Measurements from ENCODE around the gene EFNA4. TPM values are rescaled to one million over a fixed set of nuclear protein-coding genes. Genes with fewer than 3 reads are reported as not detected.
A peak's percentile ranks its signal among the peaks of the same experiment; 100 is the strongest.

The EFNA4 gene
- total and polyA plus RNA-seq, 9 of the 15 experiments (the other 6 are each of a cell fraction or from before 2014, with no cell fraction given) = 0.68 to 7.4 (median 6.1) TPM

DNA sequence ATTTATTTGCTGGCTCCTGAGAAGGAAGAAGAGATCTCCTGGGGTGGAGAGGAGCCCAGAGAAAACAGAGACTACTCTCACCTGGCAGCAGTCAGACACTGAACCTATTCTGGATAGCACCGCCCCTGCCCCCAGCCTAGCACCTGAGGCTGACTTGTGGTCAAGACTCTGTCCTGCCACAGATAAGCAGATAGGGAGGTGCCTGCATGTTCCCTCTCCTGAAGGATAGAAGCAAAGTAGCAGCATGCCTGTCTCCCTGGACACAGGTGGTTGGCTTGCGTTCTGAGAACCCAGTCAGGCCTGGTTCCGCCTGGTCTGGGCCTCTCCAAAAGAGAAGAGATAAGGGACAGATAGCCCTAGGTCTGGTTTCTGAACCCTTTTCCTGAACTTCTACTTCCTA, 13.8 kb downstream of the EFNA4 start (continued):
- TF ChIP-seq, protein P1, sequence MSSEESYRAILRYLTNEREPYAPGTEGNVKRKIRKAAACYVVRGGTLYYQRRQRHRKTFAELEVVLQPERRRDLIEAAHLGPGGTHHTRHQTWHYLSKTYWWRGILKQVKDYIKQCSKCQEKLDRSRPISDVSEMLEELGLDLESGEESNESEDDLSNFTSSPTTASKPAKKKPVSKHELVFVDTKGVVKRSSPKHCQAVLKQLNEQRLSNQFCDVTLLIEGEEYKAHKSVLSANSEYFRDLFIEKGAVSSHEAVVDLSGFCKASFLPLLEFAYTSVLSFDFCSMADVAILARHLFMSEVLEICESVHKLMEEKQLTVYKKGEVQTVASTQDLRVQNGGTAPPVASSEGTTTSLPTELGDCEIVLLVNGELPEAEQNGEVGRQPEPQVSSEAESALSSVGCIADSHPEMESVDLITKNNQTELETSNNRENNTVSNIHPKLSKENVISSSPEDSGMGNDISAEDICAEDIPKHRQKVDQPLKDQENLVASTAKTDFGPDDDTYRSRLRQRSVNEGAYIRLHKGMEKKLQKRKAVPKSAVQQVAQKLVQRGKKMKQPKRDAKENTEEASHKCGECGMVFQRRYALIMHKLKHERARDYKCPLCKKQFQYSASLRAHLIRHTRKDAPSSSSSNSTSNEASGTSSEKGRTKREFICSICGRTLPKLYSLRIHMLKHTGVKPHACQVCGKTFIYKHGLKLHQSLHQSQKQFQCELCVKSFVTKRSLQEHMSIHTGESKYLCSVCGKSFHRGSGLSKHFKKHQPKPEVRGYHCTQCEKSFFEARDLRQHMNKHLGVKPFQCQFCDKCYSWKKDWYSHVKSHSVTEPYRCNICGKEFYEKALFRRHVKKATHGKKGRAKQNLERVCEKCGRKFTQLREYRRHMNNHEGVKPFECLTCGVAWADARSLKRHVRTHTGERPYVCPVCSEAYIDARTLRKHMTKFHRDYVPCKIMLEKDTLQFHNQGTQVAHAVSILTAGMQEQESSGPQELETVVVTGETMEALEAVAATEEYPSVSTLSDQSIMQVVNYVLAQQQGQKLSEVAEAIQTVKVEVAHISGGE (CRISPR knock-in tag; IDR thresholded peaks at IDR 0.05) = no peak
- TF ChIP-seq EP400 (IDR thresholded peaks at IDR 0.05) = no peak
- 0 out of 4 replicates have a peak, but pooled peaks of 1 of the 2 experiments have one; percentile 19 for TF ChIP-seq RCOR1 (IDR thresholded peaks at IDR 0.05; ENCODE audit: borderline replicate concordance in 1 of 2, low read depth in 2 of 2, low read length in 2 of 2)
- TF ChIP-seq FIP1L1 (IDR thresholded peaks at IDR 0.05; ENCODE audit: low read depth, low read length, poor library complexity, severe bottlenecking) = no peak
- TF ChIP-seq, protein P2, sequence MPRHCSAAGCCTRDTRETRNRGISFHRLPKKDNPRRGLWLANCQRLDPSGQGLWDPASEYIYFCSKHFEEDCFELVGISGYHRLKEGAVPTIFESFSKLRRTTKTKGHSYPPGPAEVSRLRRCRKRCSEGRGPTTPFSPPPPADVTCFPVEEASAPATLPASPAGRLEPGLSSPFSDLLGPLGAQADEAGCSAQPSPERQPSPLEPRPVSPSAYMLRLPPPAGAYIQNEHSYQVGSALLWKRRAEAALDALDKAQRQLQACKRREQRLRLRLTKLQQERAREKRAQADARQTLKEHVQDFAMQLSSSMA (CRISPR knock-in tag; IDR thresholded peaks at IDR 0.05) = no peak
- TF ChIP-seq, protein P3, sequence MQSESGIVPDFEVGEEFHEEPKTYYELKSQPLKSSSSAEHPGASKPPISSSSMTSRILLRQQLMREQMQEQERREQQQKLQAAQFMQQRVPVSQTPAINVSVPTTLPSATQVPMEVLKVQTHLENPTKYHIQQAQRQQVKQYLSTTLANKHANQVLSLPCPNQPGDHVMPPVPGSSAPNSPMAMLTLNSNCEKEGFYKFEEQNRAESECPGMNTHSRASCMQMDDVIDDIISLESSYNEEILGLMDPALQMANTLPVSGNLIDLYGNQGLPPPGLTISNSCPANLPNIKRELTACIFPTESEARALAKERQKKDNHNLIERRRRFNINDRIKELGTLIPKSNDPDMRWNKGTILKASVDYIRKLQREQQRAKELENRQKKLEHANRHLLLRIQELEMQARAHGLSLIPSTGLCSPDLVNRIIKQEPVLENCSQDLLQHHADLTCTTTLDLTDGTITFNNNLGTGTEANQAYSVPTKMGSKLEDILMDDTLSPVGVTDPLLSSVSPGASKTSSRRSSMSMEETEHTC (IDR thresholded peaks at IDR 0.05) = no peak
- TF ChIP-seq, protein P4, sequence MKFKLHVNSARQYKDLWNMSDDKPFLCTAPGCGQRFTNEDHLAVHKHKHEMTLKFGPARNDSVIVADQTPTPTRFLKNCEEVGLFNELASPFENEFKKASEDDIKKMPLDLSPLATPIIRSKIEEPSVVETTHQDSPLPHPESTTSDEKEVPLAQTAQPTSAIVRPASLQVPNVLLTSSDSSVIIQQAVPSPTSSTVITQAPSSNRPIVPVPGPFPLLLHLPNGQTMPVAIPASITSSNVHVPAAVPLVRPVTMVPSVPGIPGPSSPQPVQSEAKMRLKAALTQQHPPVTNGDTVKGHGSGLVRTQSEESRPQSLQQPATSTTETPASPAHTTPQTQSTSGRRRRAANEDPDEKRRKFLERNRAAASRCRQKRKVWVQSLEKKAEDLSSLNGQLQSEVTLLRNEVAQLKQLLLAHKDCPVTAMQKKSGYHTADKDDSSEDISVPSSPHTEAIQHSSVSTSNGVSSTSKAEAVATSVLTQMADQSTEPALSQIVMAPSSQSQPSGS (CRISPR knock-in tag; IDR thresholded peaks at IDR 0.05) = no peak
- TF ChIP-seq HDAC1 (IDR thresholded peaks at IDR 0.05) = no peak
- TF ChIP-seq ZNF217 (CRISPR knock-in tag; IDR thresholded peaks at IDR 0.05) = no peak
- TF ChIP-seq NFRKB (IDR thresholded peaks at IDR 0.05; ENCODE audit: low read depth) = no peak
- no peak for TF ChIP-seq JUNB (CRISPR knock-in tag; conservative IDR thresholded peaks at IDR 0.05)
- no peak for TF ChIP-seq MCM5 (IDR thresholded peaks at IDR 0.05; ENCODE audit: low read depth)
- TF ChIP-seq, protein P5, sequence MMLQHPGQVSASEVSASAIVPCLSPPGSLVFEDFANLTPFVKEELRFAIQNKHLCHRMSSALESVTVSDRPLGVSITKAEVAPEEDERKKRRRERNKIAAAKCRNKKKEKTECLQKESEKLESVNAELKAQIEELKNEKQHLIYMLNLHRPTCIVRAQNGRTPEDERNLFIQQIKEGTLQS (IDR thresholded peaks at IDR 0.05) = no peak
- TF ChIP-seq, protein P5 (CRISPR knock-in tag; conservative IDR thresholded peaks at IDR 0.05) = no peak
- TF ChIP-seq PPARD (CRISPR knock-in tag; IDR thresholded peaks at IDR 0.05) = no peak
- TF ChIP-seq, protein P6, sequence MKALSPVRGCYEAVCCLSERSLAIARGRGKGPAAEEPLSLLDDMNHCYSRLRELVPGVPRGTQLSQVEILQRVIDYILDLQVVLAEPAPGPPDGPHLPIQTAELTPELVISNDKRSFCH (CRISPR knock-in tag; IDR thresholded peaks at IDR 0.05) = no peak
- TF ChIP-seq, protein P6 (tag; IDR thresholded peaks at IDR 0.05) = no peak

Measured in K562 (cell line).